PC-3 (cell line): ENCODE measurements around the gene IFI27L1.

ENCODE experiments used
- EZH2 ChIP-seq: fragments of 300-600 bp; sonication (generic); IDR thresholded peaks from one replicate; pipeline ENCODE4 v1.6.1; 2017; ENCODE audit warnings: antibody characterized with exemption, mild to moderate bottlenecking, low read length; ENCODE audit not compliant: unreplicated experiment
- EZH2phosphoT487 ChIP-seq: fragments of 300-600 bp; sonication (generic); IDR thresholded peaks from 2 replicates; pipeline ENCODE4 v1.6.1; 2018; ENCODE audit warnings: mild to moderate bottlenecking, antibody characterized with exemption, low read length, borderline replicate concordance
- TF ChIP-seq, protein P1 (sequence below): fragments of 300-600 bp; sonication (generic); conservative IDR thresholded peaks from 2 replicates; pipeline ENCODE4 v1.5.1; 2017; ENCODE audit warnings: antibody characterized with exemption, low read depth, mild to moderate bottlenecking, low read length

DNA sequence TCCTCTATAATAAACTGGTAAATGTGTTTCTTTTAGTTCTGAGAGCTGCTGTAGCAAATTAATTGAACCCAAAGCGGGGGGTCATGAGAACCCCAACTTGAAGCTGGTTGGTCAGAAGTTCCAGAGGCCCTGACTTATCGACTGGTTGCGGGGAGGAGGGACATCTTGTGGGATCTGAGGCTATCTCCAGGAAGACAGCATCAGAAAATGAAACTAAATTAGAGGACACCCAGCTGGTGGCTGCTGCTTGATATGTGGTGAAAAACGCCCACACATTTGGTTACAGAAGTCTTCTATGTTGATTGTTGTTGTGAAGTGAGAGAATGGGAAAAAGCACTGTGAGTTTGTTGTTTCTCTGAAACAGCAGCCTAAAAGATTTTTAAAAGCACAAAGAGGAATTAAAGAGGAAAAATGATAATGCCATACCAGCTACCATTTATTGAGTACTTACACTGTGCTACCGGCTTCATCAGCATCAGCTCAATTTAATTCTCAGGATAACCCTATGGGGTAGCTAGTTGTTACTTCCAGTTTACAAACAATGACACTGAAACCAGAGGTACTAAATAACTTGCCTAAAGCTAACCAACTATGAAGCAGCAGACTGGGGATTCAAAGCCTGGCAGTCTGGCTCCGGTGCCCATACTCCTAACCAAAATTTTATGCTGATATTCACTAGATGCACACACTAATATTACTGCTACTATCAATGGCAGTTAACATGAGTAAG lies 24.4 kb upstream of the IFI27L1 start:
- TF ChIP-seq, protein P1, sequence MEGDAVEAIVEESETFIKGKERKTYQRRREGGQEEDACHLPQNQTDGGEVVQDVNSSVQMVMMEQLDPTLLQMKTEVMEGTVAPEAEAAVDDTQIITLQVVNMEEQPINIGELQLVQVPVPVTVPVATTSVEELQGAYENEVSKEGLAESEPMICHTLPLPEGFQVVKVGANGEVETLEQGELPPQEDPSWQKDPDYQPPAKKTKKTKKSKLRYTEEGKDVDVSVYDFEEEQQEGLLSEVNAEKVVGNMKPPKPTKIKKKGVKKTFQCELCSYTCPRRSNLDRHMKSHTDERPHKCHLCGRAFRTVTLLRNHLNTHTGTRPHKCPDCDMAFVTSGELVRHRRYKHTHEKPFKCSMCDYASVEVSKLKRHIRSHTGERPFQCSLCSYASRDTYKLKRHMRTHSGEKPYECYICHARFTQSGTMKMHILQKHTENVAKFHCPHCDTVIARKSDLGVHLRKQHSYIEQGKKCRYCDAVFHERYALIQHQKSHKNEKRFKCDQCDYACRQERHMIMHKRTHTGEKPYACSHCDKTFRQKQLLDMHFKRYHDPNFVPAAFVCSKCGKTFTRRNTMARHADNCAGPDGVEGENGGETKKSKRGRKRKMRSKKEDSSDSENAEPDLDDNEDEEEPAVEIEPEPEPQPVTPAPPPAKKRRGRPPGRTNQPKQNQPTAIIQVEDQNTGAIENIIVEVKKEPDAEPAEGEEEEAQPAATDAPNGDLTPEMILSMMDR, result no peak
- TF ChIP-seq EZH2phosphoT487, result no peak
- TF ChIP-seq EZH2, result no peak
